ENCODE data around the gene SLC51B.
A peak's percentile ranks its signal among the peaks of the same experiment; 100 is the strongest.

SLC51B gene

GRCh38 chr15:65050270-65050669 lies 5.1 kb downstream of the SLC51B start:
- no peak for TF ChIP-seq CTCF (IDR thresholded peaks at IDR 0.05; ENCODE audit: extremely low read depth, insufficient read depth, missing control alignments)
- DNase-seq (ENCODE audit: low spot score) = no peak
- in situ Hi-C loops (cut with MboI; ENCODE audit: low pct_unique_long_range_greater_than_20kb, low sequenced_read_pairs, unreplicated experiment) = loop anchor here (25.0 kb wide), 1 partner anchor 237 kb away; the partner anchor contains the start of genes PARP16 and RNU5A-1

- TF ChIP-seq CTCF (IDR thresholded peaks at IDR 0.05; ENCODE audit: extremely low read depth, insufficient read depth, missing control alignments) = no peak
- in situ Hi-C loops (cut with MboI; ENCODE audit: low pct_unique_long_range_greater_than_20kb, low sequenced_read_pairs, unreplicated experiment) = loop anchor here (25.0 kb wide), 1 partner anchor 236 kb away; the partner anchor contains the start of genes PARP16 and RNU5A-1
- DNase-seq (ENCODE audit: low spot score) = no peak
Measured at GRCh38 chr15:65051266-65051665, 6.1 kb downstream of the SLC51B start.

GRCh38 chr15:65052956-65053355 lies 7.8 kb downstream of the SLC51B start:
- TF ChIP-seq CTCF (IDR thresholded peaks at IDR 0.05; ENCODE audit: extremely low read depth, insufficient read depth, missing control alignments) = no peak
- DNase-seq (ENCODE audit: low spot score) = no peak
- in situ Hi-C loops (cut with MboI; ENCODE audit: low pct_unique_long_range_greater_than_20kb, low sequenced_read_pairs, unreplicated experiment) = loop anchor here (25.0 kb wide), 1 partner anchor 234 kb away; the partner anchor contains the start of genes PARP16 and RNU5A-1

GRCh38 chr15:65054333-65055200 lies 9.4 kb downstream of the SLC51B start:
- peak; percentile 85 for DNase-seq (ENCODE audit: low spot score)
- peak; percentile 91 for TF ChIP-seq CTCF (IDR thresholded peaks at IDR 0.05; ENCODE audit: extremely low read depth, insufficient read depth, missing control alignments)
- in situ Hi-C loops (cut with MboI; ENCODE audit: low pct_unique_long_range_greater_than_20kb, low sequenced_read_pairs, unreplicated experiment) = loop anchor here (25.0 kb wide), 1 partner anchor 233 kb away; the partner anchor contains the start of genes PARP16 and RNU5A-1

GRCh38 chr15:65055201-65055870 lies 10.1 kb downstream of the SLC51B start:
- in situ Hi-C loops (cut with MboI; ENCODE audit: low pct_unique_long_range_greater_than_20kb, low sequenced_read_pairs, unreplicated experiment) = loop anchor here (25.0 kb wide), 1 partner anchor 232 kb away; the partner anchor contains the start of genes PARP16 and RNU5A-1
- DNase-seq (ENCODE audit: low spot score) = no peak
- no peak for TF ChIP-seq CTCF (IDR thresholded peaks at IDR 0.05; ENCODE audit: extremely low read depth, insufficient read depth, missing control alignments)

- DNase-seq (ENCODE audit: low spot score) = no peak
- no peak for TF ChIP-seq CTCF (IDR thresholded peaks at IDR 0.05; ENCODE audit: extremely low read depth, insufficient read depth, missing control alignments)
- in situ Hi-C loops (cut with MboI; ENCODE audit: low pct_unique_long_range_greater_than_20kb, low sequenced_read_pairs, unreplicated experiment) = loop anchor here (25.0 kb wide), 1 partner anchor 231 kb away; the partner anchor contains the start of genes PARP16 and RNU5A-1
Measured at GRCh38 chr15:65056106-65056505, 10.9 kb downstream of the SLC51B start.

Data from GM13977 (cell line).